ENCODE measurements around the gene SLX4IP. TPM values are rescaled to one million over a fixed set of nuclear protein-coding genes. Genes with fewer than 3 reads are reported as not detected.

SLX4IP gene
- total RNA-seq, 5 donors from 2014 or later (not counting 1 experiment from before 2014, with no cell fraction given) = 4.2 to 5.9 (median 5.2) TPM

GRCh38 chr20:10639737-10640556 is 204.8 kb downstream of the SLX4IP start:
- no peak for ATAC-seq (replicated peaks in 1 of 4)
- CTCF ChIA-PET = interaction anchor here in 1 of 2 donors (0.6 kb wide), 1 partner anchor 1236 kb away, joined by 9 read pairs; no protein-coding TSS in a partner anchor
- Histone ChIP-seq H3K4me3 (ENCODE audit: control insufficient read depth in 1 of 2, extremely low read depth in 1 of 2, low read length in 1 of 2) (no peak overlapping the region), H3K27me3 (replicated peaks in 1 of 2; ENCODE audit: control insufficient read depth in 2 of 2, extremely low read depth in 1 of 2, insufficient read depth in 2 of 2, low read length in 1 of 2) (peaks cover 0 to 2% of the 10 kb centered on the region in 2 experiments), H3K9me3 (no peaks in the 10 kb centered on the region), H3K36me3 (ENCODE audit: control insufficient read depth in 2 of 2, extremely low read depth in 1 of 2, insufficient read depth in 1 of 2, low read length in 1 of 2) (no peaks in the 10 kb centered on the region), H3K4me1 (ENCODE audit: control insufficient read depth in 1 of 2, extremely low read depth in 1 of 2, insufficient read depth in 2 of 2, low read length in 2 of 2) (peaks cover 0 to 2% of the 10 kb centered on the region in 2 experiments), H3K27ac (ENCODE audit: low read length) (no peak overlapping the region)
- Mint-ChIP-seq H3K27me3 (no peaks in the 10 kb centered on the region), H3K4me3 (no peak overlapping the region), H3K27ac (no peak overlapping the region), H3K36me3 (peaks cover 3% of the 10 kb centered on the region), H3K9me3 (no peaks in the 10 kb centered on the region), H3K4me1 (peaks cover 0 to 3% (median 0%) of the 10 kb centered on the region in 3 donors)
- 89% methylated on average over 17 of the region's 18 CpGs for WGBS (ENCODE audit: insufficient coverage)
- no peak for DNase-seq
- POLR2A ChIA-PET = no interaction called here

GRCh38 chr20:10640897-10641296 is 205.8 kb downstream of the SLX4IP start:
- 100% methylated on average over 2 of the region's 12 CpGs for WGBS (ENCODE audit: insufficient coverage)
- ATAC-seq (replicated peaks in 1 of 4) = no peak
- H3K4me1 Mint-ChIP-seq = peaks cover 0 to 3% (median 0%) of the 10 kb centered on the region in 3 donors
- Histone ChIP-seq H3K27me3 (replicated peaks in 1 of 2; ENCODE audit: control insufficient read depth in 2 of 2, extremely low read depth in 1 of 2, insufficient read depth in 2 of 2, low read length in 1 of 2) (peaks cover 0 to 4% of the 10 kb centered on the region in 2 experiments), H3K36me3 (ENCODE audit: control insufficient read depth in 2 of 2, extremely low read depth in 1 of 2, insufficient read depth in 1 of 2, low read length in 1 of 2) (no peaks in the 10 kb centered on the region), H3K9me3 (no peaks in the 10 kb centered on the region), H3K27ac (ENCODE audit: low read length) (no peak overlapping the region), H3K4me3 (ENCODE audit: control insufficient read depth in 1 of 2, extremely low read depth in 1 of 2, low read length in 1 of 2) (no peak overlapping the region), H3K4me1 (ENCODE audit: control insufficient read depth in 1 of 2, extremely low read depth in 1 of 2, insufficient read depth in 2 of 2, low read length in 2 of 2) (peaks cover 0 to 2% of the 10 kb centered on the region in 2 experiments)
- CTCF ChIA-PET = no interaction called here
- H3K27me3 Mint-ChIP-seq = no peaks in the 10 kb centered on the region
- no peak overlapping the region for H3K27ac Mint-ChIP-seq
- POLR2A ChIA-PET = no interaction called here
- no peak for DNase-seq
- no peaks in the 10 kb centered on the region for H3K9me3 Mint-ChIP-seq
- H3K36me3 Mint-ChIP-seq = peaks cover 3% of the 10 kb centered on the region
- no peak overlapping the region for H3K4me3 Mint-ChIP-seq

- no peak overlapping the region for H3K4me3 ChIP-seq (ENCODE audit: control insufficient read depth in 1 of 2, extremely low read depth in 1 of 2, low read length in 1 of 2)
- H3K36me3 Mint-ChIP-seq = peaks cover 3% of the 10 kb centered on the region
- H3K27me3 Mint-ChIP-seq = no peaks in the 10 kb centered on the region
- H3K27me3 ChIP-seq (replicated peaks in 1 of 2; ENCODE audit: control insufficient read depth in 2 of 2, extremely low read depth in 1 of 2, insufficient read depth in 2 of 2, low read length in 1 of 2) = peaks cover 0 to 4% of the 10 kb centered on the region in 2 experiments
- H3K4me3 Mint-ChIP-seq = no peak overlapping the region
- peaks cover 0 to 3% (median 0%) of the 10 kb centered on the region in 3 donors for H3K4me1 Mint-ChIP-seq
- ATAC-seq (replicated peaks in 1 of 4) (no peak), DNase-seq (no peak)
- WGBS (ENCODE audit: insufficient coverage) = 94% methylated on average over 11 of the region's 12 CpGs
- H3K4me1 ChIP-seq (ENCODE audit: control insufficient read depth in 1 of 2, extremely low read depth in 1 of 2, insufficient read depth in 2 of 2, low read length in 2 of 2) = peaks cover 0 to 2% of the 10 kb centered on the region in 2 experiments
- no peaks in the 10 kb centered on the region for H3K9me3 ChIP-seq
- ChIA-PET CTCF (no interaction called here), POLR2A (no interaction called here)
- no peaks in the 10 kb centered on the region for H3K9me3 Mint-ChIP-seq
- H3K36me3 ChIP-seq (ENCODE audit: control insufficient read depth in 2 of 2, extremely low read depth in 1 of 2, insufficient read depth in 1 of 2, low read length in 1 of 2) = no peaks in the 10 kb centered on the region
- no peak overlapping the region for H3K27ac Mint-ChIP-seq
- no peak overlapping the region for H3K27ac ChIP-seq (ENCODE audit: low read length)
Measured at GRCh38 chr20:10641467-10641866, 206.4 kb downstream of the SLX4IP start.

GRCh38 chr20:10641893-10642292 is 206.8 kb downstream of the SLX4IP start:
- no peak overlapping the region for H3K27ac Mint-ChIP-seq
- H3K4me1 Mint-ChIP-seq = peaks cover 0 to 3% (median 0%) of the 10 kb centered on the region in 3 donors
- ATAC-seq (replicated peaks in 1 of 4) (no peak), DNase-seq (no peak)
- H3K4me3 ChIP-seq (ENCODE audit: control insufficient read depth in 1 of 2, extremely low read depth in 1 of 2, low read length in 1 of 2) = no peak overlapping the region
- H3K9me3 ChIP-seq = no peaks in the 10 kb centered on the region
- H3K27me3 ChIP-seq (replicated peaks in 1 of 2; ENCODE audit: control insufficient read depth in 2 of 2, extremely low read depth in 1 of 2, insufficient read depth in 2 of 2, low read length in 1 of 2) = peaks cover 0 to 4% of the 10 kb centered on the region in 2 experiments
- ChIA-PET CTCF (no interaction called here), POLR2A (no interaction called here)
- no peak overlapping the region for H3K4me3 Mint-ChIP-seq
- 100% methylated on average over 1 of the region's 7 CpGs for WGBS (ENCODE audit: insufficient coverage)
- no peaks in the 10 kb centered on the region for H3K9me3 Mint-ChIP-seq
- no peak overlapping the region for H3K27ac ChIP-seq (ENCODE audit: low read length)
- peaks cover 0 to 2% of the 10 kb centered on the region in 2 experiments for H3K4me1 ChIP-seq (ENCODE audit: control insufficient read depth in 1 of 2, extremely low read depth in 1 of 2, insufficient read depth in 2 of 2, low read length in 2 of 2)
- H3K36me3 Mint-ChIP-seq = no peaks in the 10 kb centered on the region
- no peaks in the 10 kb centered on the region for H3K36me3 ChIP-seq (ENCODE audit: control insufficient read depth in 2 of 2, extremely low read depth in 1 of 2, insufficient read depth in 1 of 2, low read length in 1 of 2)
- no peaks in the 10 kb centered on the region for H3K27me3 Mint-ChIP-seq

- ATAC-seq (replicated peaks in 1 of 4) (no peak), DNase-seq (no peak)
- H3K27ac Mint-ChIP-seq = no peak overlapping the region
- Histone ChIP-seq H3K4me1 (ENCODE audit: control insufficient read depth in 1 of 2, extremely low read depth in 1 of 2, insufficient read depth in 2 of 2, low read length in 2 of 2) (peaks cover 0 to 2% of the 10 kb centered on the region in 2 experiments), H3K4me3 (ENCODE audit: control insufficient read depth in 1 of 2, extremely low read depth in 1 of 2, low read length in 1 of 2) (no peak overlapping the region), H3K27ac (ENCODE audit: low read length) (no peak overlapping the region), H3K9me3 (no peaks in the 10 kb centered on the region), H3K36me3 (ENCODE audit: control insufficient read depth in 2 of 2, extremely low read depth in 1 of 2, insufficient read depth in 1 of 2, low read length in 1 of 2) (no peaks in the 10 kb centered on the region), H3K27me3 (replicated peaks in 1 of 2; ENCODE audit: control insufficient read depth in 2 of 2, extremely low read depth in 1 of 2, insufficient read depth in 2 of 2, low read length in 1 of 2) (peaks cover 0 to 9% of the 10 kb centered on the region in 2 experiments)
- 100% methylated on average over 1 of the region's 4 CpGs for WGBS (ENCODE audit: insufficient coverage)
- H3K4me3 Mint-ChIP-seq = no peak overlapping the region
- POLR2A ChIA-PET = no interaction called here
- H3K4me1 Mint-ChIP-seq = peaks cover 0 to 3% (median 0%) of the 10 kb centered on the region in 3 donors
- no peaks in the 10 kb centered on the region for H3K36me3 Mint-ChIP-seq
- no peaks in the 10 kb centered on the region for H3K9me3 Mint-ChIP-seq
- CTCF ChIA-PET = no interaction called here
- no peaks in the 10 kb centered on the region for H3K27me3 Mint-ChIP-seq
Measured at GRCh38 chr20:10642856-10643559, 207.9 kb downstream of the SLX4IP start.

- Mint-ChIP-seq H3K27me3 (no peaks in the 10 kb centered on the region), H3K4me3 (no peak overlapping the region), H3K9me3 (no peaks in the 10 kb centered on the region), H3K27ac (no peak overlapping the region), H3K4me1 (peaks cover 0 to 3% (median 0%) of the 10 kb centered on the region in 3 donors), H3K36me3 (no peaks in the 10 kb centered on the region)
- 97% methylated on average over 5 of the region's 7 CpGs for WGBS (ENCODE audit: insufficient coverage)
- no peak overlapping the region for H3K4me3 ChIP-seq (ENCODE audit: control insufficient read depth in 1 of 2, extremely low read depth in 1 of 2, low read length in 1 of 2)
- POLR2A ChIA-PET = no interaction called here
- H3K36me3 ChIP-seq (ENCODE audit: control insufficient read depth in 2 of 2, extremely low read depth in 1 of 2, insufficient read depth in 1 of 2, low read length in 1 of 2) = no peaks in the 10 kb centered on the region
- H3K4me1 ChIP-seq (ENCODE audit: control insufficient read depth in 1 of 2, extremely low read depth in 1 of 2, insufficient read depth in 2 of 2, low read length in 2 of 2) = peaks cover 0 to 2% of the 10 kb centered on the region in 2 experiments
- H3K9me3 ChIP-seq = no peaks in the 10 kb centered on the region
- ATAC-seq (replicated peaks in 1 of 4) (no peak), DNase-seq (no peak)
- H3K27ac ChIP-seq (ENCODE audit: low read length) = no peak overlapping the region
- CTCF ChIA-PET = no interaction called here
- peaks cover 0 to 9% of the 10 kb centered on the region in 2 experiments for H3K27me3 ChIP-seq (replicated peaks in 1 of 2; ENCODE audit: control insufficient read depth in 2 of 2, extremely low read depth in 1 of 2, insufficient read depth in 2 of 2, low read length in 1 of 2)
Measured at GRCh38 chr20:10643560-10643873, 208.4 kb downstream of the SLX4IP start.
